Measurements from ENCODE around the gene CRYZ. TPM values are rescaled to one million over a fixed set of nuclear protein-coding genes. Genes with fewer than 3 reads are reported as not detected.
A peak's percentile ranks its signal among the peaks of the same experiment; 100 is the strongest.

The CRYZ gene
- total RNA-seq, 2 experiments from 2014 or later, result 32.1 to 33.8 TPM

DNA sequence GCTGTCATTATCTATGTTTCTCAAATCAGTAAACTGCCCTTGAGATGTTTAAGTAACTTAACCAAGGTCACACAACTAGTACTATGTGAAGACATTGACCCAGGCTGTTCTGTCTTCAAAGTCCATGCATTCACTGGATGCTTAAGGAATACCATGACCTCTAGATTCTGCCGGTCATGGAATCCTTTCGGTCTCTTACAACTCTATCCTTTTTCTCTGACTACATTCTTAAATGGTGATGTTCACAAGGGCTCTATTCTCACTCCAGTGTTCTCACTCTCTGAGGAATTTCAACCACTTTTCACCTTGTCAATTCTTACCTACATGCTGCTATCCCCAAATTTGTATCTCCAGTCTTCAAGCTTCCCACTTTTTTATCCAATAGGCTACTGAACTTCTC lies 15.2 kb downstream of the CRYZ start:
- Mint-ChIP-seq H3K4me1 (no peaks in the 10 kb centered on the region), H3K4me3 (no peak overlapping the region), H3K27ac (no peak overlapping the region), H3K27me3 (no peaks in the 10 kb centered on the region), H3K9me3 (no peaks in the 10 kb centered on the region), H3K36me3 (ENCODE audit: low read depth) (peaks cover 22% of the 10 kb centered on the region)
- ChIA-PET CTCF (interaction anchor here (0.9 to 1.4 kb wide), 3 partner anchors 12 to 16 kb away, joined by 3 to 4 read pairs (median 3); no protein-coding TSS in a partner anchor), POLR2A (no interaction called here)
- no peak for DNase-seq

DNA sequence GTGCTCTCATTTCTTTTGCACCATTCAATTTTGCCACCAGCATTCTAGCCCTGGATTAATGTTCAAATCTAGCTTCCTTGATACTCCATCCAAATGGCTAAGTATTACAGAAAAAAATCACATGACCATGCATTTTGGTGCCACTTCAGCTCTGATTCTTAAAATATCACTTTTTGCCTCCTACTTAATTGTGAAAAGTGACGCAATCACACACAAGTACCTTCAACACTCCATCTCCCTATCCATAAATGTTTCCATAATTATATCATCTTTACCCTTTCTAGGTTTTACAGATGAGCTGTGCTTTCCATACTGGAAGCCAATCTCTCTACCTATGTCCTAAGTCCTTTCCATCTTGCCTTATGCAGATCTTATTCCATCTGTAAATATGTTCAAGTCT lies 16.0 kb downstream of the CRYZ start:
- H3K4me3 Mint-ChIP-seq, result no peak overlapping the region
- H3K36me3 Mint-ChIP-seq (ENCODE audit: low read depth), result peaks cover 17% of the 10 kb centered on the region
- H3K4me1 Mint-ChIP-seq, result no peaks in the 10 kb centered on the region
- H3K27me3 Mint-ChIP-seq, result no peaks in the 10 kb centered on the region
- no peak overlapping the region for H3K27ac Mint-ChIP-seq
- DNase-seq, result no peak
- no peaks in the 10 kb centered on the region for H3K9me3 Mint-ChIP-seq
- ChIA-PET CTCF (interaction anchor here (1.2 kb wide), 1 partner anchor 17 kb away, joined by 4 read pairs; no protein-coding TSS in a partner anchor), POLR2A (no interaction called here)

GRCh38 chr1:74715806-74716205 lies 17.0 kb downstream of the CRYZ start:
- CTCF ChIA-PET, result no interaction called here
- Mint-ChIP-seq H3K27me3 (no peaks in the 10 kb centered on the region), H3K4me1 (no peaks in the 10 kb centered on the region), H3K27ac (no peak overlapping the region), H3K4me3 (no peak overlapping the region), H3K36me3 (ENCODE audit: low read depth) (peaks cover 17% of the 10 kb centered on the region), H3K9me3 (no peaks in the 10 kb centered on the region)
- POLR2A ChIA-PET, result no interaction called here
- no peak for DNase-seq

DNA sequence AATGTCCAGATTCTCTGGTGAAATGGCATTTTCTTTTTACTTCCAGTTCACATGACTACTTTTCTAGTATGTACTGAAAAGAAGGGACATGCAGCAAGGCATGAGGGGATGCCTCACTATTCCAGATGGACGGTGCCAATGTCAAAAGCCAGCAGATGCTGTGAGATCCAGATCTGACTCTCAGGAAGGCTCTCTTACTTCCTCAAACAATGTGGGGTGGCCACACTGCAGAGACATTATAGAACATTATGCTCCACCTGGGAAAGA lies 17.7 kb downstream of the CRYZ start:
- POLR2A ChIA-PET, result interaction anchor here (0.6 kb wide), 1 partner anchor 18 kb away, joined by 10 read pairs; no protein-coding TSS in a partner anchor
- no peak overlapping the region for H3K27ac Mint-ChIP-seq
- H3K4me1 Mint-ChIP-seq, result no peaks in the 10 kb centered on the region
- no peaks in the 10 kb centered on the region for H3K9me3 Mint-ChIP-seq
- DNase-seq, result no peak
- CTCF ChIA-PET, result interaction anchor here (0.7 to 1.8 kb wide), 2 partner anchors 19 to 25 kb away, joined by 3 to 5 read pairs; no protein-coding TSS in a partner anchor
- peaks cover 11% of the 10 kb centered on the region for H3K36me3 Mint-ChIP-seq (ENCODE audit: low read depth)
- H3K4me3 Mint-ChIP-seq, result no peak overlapping the region
- no peaks in the 10 kb centered on the region for H3K27me3 Mint-ChIP-seq

DNA sequence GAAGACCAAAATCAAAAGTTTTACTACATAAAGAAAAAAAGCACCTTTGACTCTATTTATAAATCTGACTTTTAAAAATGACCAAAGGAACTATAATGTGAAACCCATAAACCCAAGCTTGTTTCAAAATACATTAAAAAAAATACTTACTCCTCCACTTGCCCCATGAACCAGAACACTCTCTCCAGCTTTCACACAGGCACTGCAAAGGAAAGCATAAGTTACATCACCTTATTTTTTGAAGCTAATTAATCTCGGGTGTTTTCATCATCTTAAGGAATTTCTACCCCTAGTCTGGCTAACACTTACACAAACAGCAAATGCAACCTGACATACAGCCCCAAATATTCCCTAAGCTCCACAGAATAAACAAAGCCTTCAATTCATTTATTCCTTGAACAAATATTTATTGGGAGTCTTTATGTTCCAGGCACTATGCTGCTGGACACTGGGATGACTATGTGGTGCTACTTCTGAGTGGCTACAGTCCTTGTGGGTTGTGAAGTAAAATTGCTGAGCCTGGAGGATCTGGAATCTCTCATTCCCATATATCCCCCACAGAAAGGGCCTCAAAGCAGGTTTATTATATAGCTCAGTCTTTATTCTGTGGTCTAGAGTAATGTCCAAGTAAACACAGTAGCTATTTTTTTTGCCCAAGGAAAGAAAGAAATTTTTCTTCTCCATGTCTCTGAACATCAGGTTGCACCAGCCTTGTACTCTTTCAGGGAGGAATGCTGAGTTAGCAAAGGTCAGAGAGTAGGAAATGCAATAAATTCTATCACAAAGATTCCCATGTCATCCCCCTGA lies 18.2 kb downstream of the CRYZ start:
- Mint-ChIP-seq H3K27me3 (no peaks in the 10 kb centered on the region), H3K36me3 (ENCODE audit: low read depth) (peaks cover 7% of the 10 kb centered on the region), H3K9me3 (no peaks in the 10 kb centered on the region), H3K27ac (no peak overlapping the region), H3K4me1 (no peaks in the 10 kb centered on the region), H3K4me3 (no peak overlapping the region)
- no peak for DNase-seq
- ChIA-PET CTCF (interaction anchor here (0.7 to 1.8 kb wide), 2 partner anchors 19 to 24 kb away, joined by 3 to 5 read pairs; no protein-coding TSS in a partner anchor), POLR2A (interaction anchor here (0.6 kb wide), 1 partner anchor 19 kb away, joined by 10 read pairs; no protein-coding TSS in a partner anchor)

- H3K36me3 Mint-ChIP-seq (ENCODE audit: low read depth), result peaks cover 13% of the 10 kb centered on the region
- peak overlapping the region; percentile 31 for H3K27ac Mint-ChIP-seq
- no peaks in the 10 kb centered on the region for H3K27me3 Mint-ChIP-seq
- H3K4me3 Mint-ChIP-seq, result no peak overlapping the region
- ChIA-PET POLR2A (no interaction called here), CTCF (interaction anchor here (0.6 to 1.8 kb wide), 2 partner anchors 20 to 360 kb away, joined by 3 to 5 read pairs; no protein-coding TSS in a partner anchor)
- no peak for DNase-seq
- no peaks in the 10 kb centered on the region for H3K4me1 Mint-ChIP-seq
- no peaks in the 10 kb centered on the region for H3K9me3 Mint-ChIP-seq
Observed at GRCh38 chr1:74713849-74714248, 19.0 kb downstream of the CRYZ start.

GRCh38 chr1:74712881-74713280 lies 20.0 kb downstream of the CRYZ start:
- DNase-seq, result no peak
- H3K27me3 Mint-ChIP-seq, result no peaks in the 10 kb centered on the region
- peaks cover 16% of the 10 kb centered on the region for H3K36me3 Mint-ChIP-seq (ENCODE audit: low read depth)
- H3K4me1 Mint-ChIP-seq, result peaks cover 3% of the 10 kb centered on the region
- H3K27ac Mint-ChIP-seq, result no peak overlapping the region
- H3K9me3 Mint-ChIP-seq, result no peaks in the 10 kb centered on the region
- H3K4me3 Mint-ChIP-seq, result no peak overlapping the region
- POLR2A ChIA-PET, result no interaction called here
- CTCF ChIA-PET, result no interaction called here

- Mint-ChIP-seq H3K27ac (no peak overlapping the region), H3K4me1 (peaks cover 11% of the 10 kb centered on the region), H3K4me3 (no peak overlapping the region), H3K9me3 (no peaks in the 10 kb centered on the region), H3K36me3 (ENCODE audit: low read depth) (peaks cover 30% of the 10 kb centered on the region), H3K27me3 (no peaks in the 10 kb centered on the region)
- ChIA-PET CTCF (interaction anchor here (0.6 kb wide), 1 partner anchor 28 kb away, joined by 3 read pairs; no protein-coding TSS in a partner anchor), POLR2A (interaction anchor here (0.7 kb wide), 1 partner anchor 19 kb away, joined by 4 read pairs; no protein-coding TSS in a partner anchor)
- no peak for DNase-seq
Observed at GRCh38 chr1:74703386-74704182, 29.3 kb downstream of the CRYZ start.

DNA sequence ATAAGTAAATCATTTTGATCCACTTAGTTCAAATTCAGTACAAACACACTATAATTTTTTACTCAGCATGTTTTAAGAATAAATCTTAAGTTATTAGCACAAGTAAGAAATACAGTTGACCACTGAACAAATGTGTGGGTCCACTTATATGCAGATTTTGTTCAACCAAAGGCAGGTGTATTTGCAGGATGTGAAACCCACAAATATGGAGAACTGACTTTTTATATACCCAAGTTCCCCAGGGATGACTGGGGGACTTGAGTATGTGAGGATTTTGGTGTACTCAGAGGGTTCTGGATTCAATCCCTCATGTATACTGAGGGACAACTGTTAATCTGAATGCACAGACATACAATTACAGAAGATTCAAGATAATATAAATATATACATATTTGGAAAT lies 33.5 kb downstream of the CRYZ start:
- ChIA-PET CTCF (no interaction called here), POLR2A (no interaction called here)
- Mint-ChIP-seq H3K27ac (no peak overlapping the region), H3K36me3 (ENCODE audit: low read depth) (peaks cover 12% of the 10 kb centered on the region), H3K9me3 (no peaks in the 10 kb centered on the region), H3K4me3 (no peak overlapping the region), H3K4me1 (peaks cover 8% of the 10 kb centered on the region), H3K27me3 (no peaks in the 10 kb centered on the region)
- no peak for DNase-seq

GRCh38 chr1:74697832-74698231 lies 35.0 kb downstream of the CRYZ start:
- Mint-ChIP-seq H3K9me3 (no peaks in the 10 kb centered on the region), H3K4me3 (no peak overlapping the region), H3K4me1 (peaks cover 2% of the 10 kb centered on the region), H3K27me3 (no peaks in the 10 kb centered on the region), H3K27ac (no peak overlapping the region), H3K36me3 (ENCODE audit: low read depth) (peaks cover 6% of the 10 kb centered on the region)
- no peak for DNase-seq
- ChIA-PET POLR2A (no interaction called here), CTCF (interaction anchor here (0.6 kb wide), 1 partner anchor 205 kb away, joined by 3 read pairs; no protein-coding TSS in a partner anchor)

DNA sequence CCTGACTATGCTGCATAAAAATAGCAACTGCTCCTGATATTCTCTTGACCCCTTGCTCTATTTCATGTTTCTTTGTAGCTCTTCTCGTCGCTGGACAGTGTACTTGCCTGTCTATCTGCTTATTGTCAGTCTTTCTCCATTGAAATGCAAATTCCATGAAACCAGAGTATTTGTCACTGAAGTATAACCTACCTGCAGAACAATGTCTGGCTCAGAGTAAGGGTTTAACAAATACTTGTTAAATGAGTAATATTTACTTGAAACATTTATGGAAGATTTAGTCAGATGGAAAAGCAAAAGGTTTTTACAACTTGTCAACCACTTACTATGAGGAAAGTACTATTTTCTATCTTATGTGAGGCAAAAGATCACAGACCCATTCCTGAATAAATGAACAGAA lies 39.4 kb downstream of the CRYZ start:
- Mint-ChIP-seq H3K4me3 (no peak overlapping the region), H3K36me3 (ENCODE audit: low read depth) (no peaks in the 10 kb centered on the region), H3K27me3 (no peaks in the 10 kb centered on the region), H3K9me3 (no peaks in the 10 kb centered on the region), H3K4me1 (no peaks in the 10 kb centered on the region), H3K27ac (no peak overlapping the region)
- no peak for DNase-seq
- CTCF ChIA-PET, result no interaction called here
- POLR2A ChIA-PET, result no interaction called here

DNA sequence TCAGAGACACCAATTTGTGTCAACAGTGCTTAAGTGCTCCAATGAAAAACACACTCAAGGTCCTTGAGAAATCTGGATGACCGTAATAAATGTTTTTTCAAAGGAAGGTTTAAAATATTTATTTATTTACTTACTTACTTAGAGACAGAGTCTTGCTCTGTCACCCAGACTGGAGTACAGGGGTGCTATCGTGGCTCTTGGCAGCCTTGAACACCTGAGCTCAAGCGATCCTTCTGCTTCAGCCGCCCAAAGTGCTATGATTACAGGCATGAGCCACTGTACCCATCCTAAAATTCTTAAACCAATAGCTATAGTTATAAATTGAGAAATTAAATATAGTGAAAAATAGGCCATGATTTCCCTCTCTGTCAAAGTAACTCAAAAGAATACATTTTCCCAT lies 41.9 kb downstream of the CRYZ start:
- ChIA-PET CTCF (interaction anchor here (0.9 kb wide), 1 partner anchor 24 kb away, joined by 3 read pairs; no protein-coding TSS in a partner anchor), POLR2A (no interaction called here)
- Mint-ChIP-seq H3K9me3 (no peaks in the 10 kb centered on the region), H3K4me1 (no peaks in the 10 kb centered on the region), H3K27me3 (no peaks in the 10 kb centered on the region), H3K27ac (no peak overlapping the region), H3K4me3 (no peak overlapping the region), H3K36me3 (ENCODE audit: low read depth) (no peaks in the 10 kb centered on the region)
- no peak for DNase-seq

GRCh38 chr1:74690364-74690696 lies 42.5 kb downstream of the CRYZ start:
- no peaks in the 10 kb centered on the region for H3K4me1 Mint-ChIP-seq

More at GRCh38 chr1:74690364-74690696, 42.5 kb downstream of the CRYZ start:
- Mint-ChIP-seq H3K9me3 (no peaks in the 10 kb centered on the region), H3K4me3 (no peak overlapping the region), H3K27ac (no peak overlapping the region), H3K27me3 (no peaks in the 10 kb centered on the region), H3K36me3 (ENCODE audit: low read depth) (no peaks in the 10 kb centered on the region)
- POLR2A ChIA-PET, result no interaction called here
- CTCF ChIA-PET, result interaction anchor here (0.9 to 1.3 kb wide), 2 partner anchors 25 to 78 kb away, joined by 3 read pairs; no protein-coding TSS in a partner anchor
- no peak for DNase-seq
